Thyroid gland (tissue), 4 donors: ENCODE data around the gene MSL2.

Source experiments
- POLR2A ChIP-seq, 2 donors: fragments of 450-650 bp; IDR thresholded peaks; one replicate each; pipeline ENCODE4 v1.6.1; 2017; ENCODE audit warnings: antibody characterized with exemption in 2 of 2, mild to moderate bottlenecking in 2 of 2, moderate library complexity in 1 of 2
- TF ChIP-seq, protein P1 (sequence below), 6 experiments: fragments of 200-600 bp in 3 of 6; fragments of 450-650 bp in 3 of 6; sonication (generic) in 3 of 6; IDR thresholded peaks; one replicate each; pipeline ENCODE4 v1.5.1; 2016 to 2019; ENCODE audit warnings: antibody characterized with exemption in 6 of 6, mild to moderate bottlenecking in 2 of 6, inconsistent platforms in 1 of 6, moderate library complexity in 1 of 6

GRCh38 chr3:136151219-136151618 is 44.9 kb downstream of the MSL2 start:
- TF ChIP-seq, protein P1, sequence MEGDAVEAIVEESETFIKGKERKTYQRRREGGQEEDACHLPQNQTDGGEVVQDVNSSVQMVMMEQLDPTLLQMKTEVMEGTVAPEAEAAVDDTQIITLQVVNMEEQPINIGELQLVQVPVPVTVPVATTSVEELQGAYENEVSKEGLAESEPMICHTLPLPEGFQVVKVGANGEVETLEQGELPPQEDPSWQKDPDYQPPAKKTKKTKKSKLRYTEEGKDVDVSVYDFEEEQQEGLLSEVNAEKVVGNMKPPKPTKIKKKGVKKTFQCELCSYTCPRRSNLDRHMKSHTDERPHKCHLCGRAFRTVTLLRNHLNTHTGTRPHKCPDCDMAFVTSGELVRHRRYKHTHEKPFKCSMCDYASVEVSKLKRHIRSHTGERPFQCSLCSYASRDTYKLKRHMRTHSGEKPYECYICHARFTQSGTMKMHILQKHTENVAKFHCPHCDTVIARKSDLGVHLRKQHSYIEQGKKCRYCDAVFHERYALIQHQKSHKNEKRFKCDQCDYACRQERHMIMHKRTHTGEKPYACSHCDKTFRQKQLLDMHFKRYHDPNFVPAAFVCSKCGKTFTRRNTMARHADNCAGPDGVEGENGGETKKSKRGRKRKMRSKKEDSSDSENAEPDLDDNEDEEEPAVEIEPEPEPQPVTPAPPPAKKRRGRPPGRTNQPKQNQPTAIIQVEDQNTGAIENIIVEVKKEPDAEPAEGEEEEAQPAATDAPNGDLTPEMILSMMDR (IDR thresholded peaks at IDR 0.05) = no peak
- no peak for TF ChIP-seq POLR2A (IDR thresholded peaks at IDR 0.05)
